HK-2 (cell line): ENCODE results near the gene USP16.
"Not testable (repeated sequence)": the region's sequence is repeated elsewhere in the genome, so short reads cannot be mapped to it uniquely, and the experiment has no call there.

ENCODE experiments used
- DNase-seq: peaks from one replicate; pipeline ENCODE4 v3.0.0-alpha.2; 2018; ENCODE audit not compliant: unreplicated experiment

Gene USP16

DNA sequence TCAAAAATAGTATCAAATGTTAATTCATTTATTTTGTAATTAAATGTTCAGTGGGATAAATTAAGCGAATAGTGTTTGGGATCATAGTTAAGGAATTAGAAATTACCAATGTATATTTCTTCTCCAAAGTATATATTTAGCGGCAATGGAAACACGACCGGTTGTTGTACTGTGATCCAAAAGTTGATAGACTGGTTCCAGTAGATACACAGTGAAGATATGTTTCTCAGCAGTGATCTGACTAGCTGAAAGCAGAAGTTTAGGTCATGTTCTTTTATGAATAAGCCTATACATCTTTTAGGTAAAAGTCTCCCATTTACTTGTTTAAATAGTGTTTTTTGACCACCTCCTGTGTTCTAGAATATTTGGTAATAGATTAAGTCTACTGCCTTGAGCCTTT is 8.8 kb downstream of the USP16 start:
- DNase-seq: no peak

DNA sequence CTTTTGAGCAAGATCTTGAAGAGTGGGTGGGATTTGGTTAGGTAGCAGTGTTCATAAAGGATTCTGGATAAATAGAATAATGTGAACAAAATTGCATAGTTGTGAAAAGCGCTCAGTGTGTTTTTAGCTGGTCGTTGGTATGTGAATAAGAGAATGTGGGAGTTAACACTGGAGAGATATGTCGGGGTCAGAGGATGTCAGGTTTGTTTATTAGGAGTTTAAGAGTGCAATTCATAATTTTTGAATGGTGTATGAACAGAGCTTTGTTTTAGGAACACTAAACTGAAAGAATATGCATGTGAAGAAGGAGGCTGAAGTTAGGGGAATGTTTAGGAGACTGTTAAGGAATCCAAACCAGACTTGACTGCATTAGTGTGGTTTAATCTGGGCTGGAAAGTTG is 9.4 kb downstream of the USP16 start:
- DNase-seq: no peak

DNA sequence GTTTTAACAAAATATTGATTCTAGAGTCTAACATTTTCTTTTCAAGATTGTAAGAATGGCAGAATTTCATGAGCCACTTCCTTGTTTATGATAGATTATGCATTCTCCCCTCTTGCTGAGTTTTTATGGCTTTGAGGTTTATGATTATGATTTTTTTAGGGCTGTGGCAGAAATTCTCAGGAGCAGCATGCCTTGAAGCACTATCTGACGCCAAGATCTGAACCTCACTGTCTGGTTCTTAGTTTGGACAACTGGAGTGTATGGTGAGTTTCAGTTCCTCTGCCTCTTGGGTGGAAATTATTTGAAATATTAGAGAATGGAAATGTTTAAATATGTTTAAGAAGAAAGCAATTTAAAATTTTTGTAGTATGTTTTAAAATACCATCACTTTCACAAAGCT is 10.2 kb downstream of the USP16 start:
- DNase-seq: no peak

DNA sequence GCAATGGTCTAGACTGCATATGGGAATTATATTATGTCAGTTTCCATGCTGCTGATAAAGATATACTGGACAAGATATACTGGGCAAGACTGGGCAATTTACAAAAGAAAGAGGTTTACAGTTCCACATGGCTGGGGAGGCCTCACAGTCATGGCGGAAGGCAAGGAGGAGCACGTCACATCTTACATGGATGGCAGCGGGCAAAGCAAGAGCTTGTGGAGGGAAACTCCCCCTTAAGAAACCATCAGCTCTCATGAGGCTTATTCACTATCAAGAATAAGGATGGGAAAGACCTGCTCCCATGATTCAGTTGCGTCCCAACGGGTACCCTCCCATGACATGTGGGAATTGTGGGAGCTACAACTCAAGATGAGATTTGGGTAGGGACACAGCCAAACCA is 27.8 kb downstream of the USP16 start:
- DNase-seq: no peak

DNA sequence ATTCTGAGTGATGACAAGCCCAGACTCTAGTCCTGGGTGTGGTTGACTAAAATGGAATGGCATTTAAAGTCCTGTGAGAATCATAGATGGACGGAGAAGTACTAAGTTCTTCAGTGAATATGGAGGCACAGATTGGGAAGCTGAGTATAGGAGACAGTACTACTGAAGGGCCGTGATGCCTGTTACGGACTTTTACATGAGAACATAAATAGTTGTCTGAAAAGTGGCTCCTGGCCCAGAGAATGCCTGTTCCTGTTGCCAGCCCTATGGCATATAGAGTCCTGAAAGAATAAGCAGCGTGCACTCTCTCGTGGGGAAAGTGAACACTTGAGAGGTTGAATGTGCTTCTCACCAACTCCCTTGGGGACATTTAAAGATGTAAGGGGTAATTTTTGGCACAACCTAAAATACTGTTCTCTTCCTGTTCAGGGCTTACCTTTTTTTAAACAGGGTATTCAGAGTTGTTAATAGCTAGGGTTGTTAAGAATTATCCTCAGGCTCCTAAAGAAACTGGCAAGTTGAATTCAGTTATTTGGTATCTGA is 28.6 kb downstream of the USP16 start:
- no peak for DNase-seq

DNA sequence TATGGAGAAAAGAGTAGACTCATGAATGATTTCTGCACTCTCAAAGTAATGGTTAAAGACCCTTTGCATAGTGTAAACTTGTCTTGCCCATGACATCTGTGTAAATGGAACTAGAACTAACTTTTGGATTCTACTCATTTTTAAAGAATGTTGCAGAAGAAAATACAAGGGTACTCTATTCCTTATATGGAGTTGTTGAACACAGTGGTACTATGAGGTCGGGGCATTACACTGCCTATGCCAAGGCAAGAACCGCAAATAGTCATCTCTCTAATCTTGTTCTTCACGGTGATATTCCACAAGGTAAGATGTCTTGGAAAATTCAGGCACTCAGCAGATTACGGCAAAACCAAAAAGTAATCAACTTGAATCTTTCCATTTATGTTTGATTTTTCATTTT is 29.2 kb downstream of the USP16 start:
- DNase-seq: no peak

DNA sequence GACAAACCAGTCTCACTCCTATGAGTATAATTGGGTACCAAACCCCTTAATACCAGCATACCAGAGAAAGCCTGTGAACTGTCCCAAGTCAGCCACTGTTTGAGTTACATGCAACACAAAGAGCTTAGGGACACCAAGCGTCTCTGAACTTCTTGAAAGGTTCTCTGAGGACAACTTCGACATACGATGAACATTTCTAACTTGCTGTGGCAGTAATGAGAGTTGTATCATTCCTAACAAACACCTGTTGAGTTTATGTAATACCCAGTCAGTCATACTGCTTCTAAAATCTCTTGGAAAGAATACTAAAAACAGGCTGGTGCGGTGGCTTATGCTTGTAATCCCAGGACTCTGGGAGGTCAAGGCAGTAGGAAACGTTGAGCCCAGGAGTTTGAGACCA is 30.6 kb downstream of the USP16 start:
- DNase-seq: no peak

DNA sequence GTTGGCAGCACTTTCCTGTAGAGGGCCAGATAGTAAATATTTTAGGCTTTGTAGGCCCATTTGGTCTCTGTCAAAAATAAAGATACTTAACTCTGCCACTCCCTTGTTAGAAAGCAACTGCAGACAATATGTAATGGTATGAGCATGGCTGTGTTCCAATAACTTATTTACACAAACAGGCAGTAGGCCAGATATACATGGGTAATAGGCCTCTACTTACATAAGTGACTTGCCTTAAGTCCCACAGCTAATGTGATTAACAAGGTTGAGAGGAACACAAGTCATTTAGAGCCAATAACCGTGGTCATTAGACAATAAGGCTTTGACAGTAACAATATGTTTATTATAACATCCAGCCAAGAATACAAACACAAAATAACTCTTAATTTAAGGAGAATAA is 31.5 kb downstream of the USP16 start:
- DNase-seq: no peak

DNA sequence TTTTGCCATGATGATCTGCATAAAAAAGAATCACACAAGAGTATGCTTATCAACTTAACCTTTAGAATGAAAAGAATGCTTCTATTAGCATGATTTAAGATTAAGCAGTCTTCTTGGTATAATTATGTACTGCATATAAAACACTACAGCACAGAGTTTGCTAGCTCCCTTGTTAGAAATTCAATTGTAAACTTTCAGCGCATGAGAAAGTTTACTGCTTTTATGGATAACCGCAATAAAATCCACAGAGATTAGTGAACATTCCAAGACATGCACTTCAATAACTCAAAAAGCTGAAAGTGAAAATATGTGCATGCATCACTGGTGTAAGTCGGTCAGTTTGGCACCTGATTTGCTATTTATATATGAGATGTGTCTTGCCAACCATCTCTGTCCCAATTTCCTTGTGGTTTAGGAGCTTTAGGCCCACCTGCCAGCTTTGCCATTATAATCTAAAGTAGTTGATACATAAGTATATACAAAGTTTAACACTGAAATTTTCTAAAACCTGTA is 32.1 kb downstream of the USP16 start:
- DNase-seq: no peak

DNA sequence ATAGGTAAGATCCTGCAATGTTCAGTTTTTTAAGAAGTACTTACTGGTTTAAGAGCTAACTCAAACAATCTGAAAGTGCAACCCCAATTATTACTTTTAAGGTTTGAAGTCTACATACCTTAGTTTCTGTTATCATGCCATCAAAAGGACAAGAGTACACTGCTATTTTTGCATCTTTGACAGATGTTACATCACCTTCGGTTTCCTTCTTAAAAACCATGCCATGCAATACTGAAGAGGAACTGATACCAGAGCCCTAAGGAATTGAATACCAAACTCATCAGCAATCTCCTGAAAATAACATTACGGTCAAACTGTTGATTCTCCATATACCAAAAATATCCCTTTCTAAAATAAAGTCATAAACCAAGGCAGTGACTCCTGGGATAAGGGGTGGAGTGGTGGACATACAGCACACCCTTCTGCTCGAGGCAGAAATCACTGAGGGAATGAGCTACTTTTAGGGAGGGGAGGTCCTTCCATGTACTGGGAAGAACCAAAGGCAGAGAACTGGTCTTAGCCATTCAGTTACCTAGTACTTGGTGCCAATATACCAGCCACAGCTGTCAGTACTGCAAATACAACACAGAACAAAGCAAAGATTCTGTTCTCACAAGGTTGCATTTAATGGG is 40.5 kb downstream of the USP16 start:
- no peak for DNase-seq

DNA sequence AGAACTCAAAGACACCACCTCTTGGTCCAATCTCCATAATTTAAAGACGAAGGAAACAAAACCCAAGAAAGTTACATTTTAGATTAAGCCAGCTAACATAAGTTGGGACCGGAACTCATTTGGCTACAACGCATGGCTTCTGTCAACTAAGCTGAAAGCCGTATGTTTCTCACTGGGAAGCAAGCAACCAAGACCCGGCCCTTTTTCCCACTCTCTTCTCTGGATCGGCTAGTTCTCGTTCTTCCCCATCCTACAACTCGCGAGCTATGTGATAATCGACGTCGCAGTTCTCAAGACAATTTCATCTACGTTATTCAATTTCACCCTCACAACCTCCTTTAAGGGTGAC is 48.4 kb downstream of the USP16 start:
- DNase-seq: no peak

DNA sequence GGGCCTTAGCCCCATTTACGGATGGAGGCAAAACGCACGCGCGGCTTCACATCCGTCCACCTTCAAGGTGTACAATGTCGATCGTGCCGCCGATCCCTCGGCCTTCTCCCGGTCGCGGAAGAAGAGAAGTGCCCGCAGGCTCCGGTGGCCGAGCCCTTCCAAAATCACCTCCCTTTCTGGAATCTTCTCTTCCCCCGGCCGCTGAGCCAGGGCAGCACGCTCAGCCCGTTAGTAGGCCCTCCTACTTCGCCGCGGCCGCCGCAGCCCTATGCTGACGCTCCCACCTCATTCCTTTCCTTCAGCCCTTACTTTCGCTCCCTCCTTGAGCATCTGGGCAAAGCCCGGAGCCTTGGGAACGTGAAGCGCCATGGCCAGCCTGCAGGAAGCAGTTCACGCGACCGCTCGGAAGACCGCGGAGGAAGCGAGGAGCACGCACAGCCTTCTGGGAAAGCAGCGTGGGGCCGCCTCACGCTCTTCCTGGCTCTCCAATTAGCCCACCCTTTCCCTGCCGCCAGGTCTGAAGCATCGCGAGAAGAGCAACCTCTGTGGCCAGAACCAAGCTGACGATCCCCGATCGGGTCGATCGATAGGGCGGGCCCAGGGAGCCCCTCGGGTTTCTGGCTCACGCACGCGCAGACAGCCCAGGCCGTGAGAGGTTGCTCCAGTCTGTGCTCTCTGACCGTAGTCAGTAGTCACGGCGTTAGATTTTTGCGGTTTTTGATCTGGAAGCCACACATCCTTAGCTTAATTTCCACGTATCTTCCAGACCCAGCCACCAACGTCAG is 48.9 kb downstream of the USP16 start, which contains the start of gene CCT8:
Gene CCT8 (minus strand): TSS at position 427 of the 785 bp plus-strand sequence. CDS start 58 bp downstream, at position 369.
- DNase-seq: peak; percentile 94

DNA sequence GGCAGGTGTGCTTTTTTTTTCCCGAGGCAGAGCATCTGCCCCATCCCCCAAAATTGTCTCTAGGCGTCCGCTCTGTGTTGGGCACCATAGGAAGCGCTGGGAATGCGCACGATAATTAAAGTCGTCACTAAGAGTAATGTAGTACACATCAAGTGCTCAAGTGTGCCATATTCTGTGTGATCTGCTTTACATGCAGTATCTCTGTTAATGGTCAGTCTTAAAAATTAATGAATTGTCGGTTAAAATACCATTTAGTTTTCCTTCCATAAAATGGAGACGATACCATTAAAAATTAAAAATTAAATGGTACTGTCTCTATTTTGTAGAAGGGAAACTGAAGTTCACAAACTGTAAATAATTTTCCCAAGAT is 49.5 kb downstream of the USP16 start:
- DNase-seq: no peak

DNA sequence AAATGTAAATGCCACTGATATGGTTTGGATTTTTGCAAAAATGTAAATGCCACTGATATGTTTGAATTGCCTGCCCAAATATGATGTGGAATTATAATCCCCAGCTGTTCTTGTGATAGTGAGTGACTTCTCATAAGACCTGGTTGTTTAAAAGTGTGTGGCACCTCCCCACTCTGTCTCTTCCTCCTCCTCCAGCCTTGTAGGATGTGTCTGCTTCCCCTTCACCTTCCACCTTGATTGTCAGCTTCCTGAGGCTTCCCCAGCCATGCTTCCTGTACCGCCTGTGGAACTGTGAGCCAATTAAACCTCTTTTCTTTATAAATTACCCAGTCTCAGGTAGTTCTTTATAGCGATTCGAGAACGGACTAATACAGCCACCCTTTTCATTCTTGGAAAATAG is 50.3 kb downstream of the USP16 start:
- DNase-seq: no peak

DNA sequence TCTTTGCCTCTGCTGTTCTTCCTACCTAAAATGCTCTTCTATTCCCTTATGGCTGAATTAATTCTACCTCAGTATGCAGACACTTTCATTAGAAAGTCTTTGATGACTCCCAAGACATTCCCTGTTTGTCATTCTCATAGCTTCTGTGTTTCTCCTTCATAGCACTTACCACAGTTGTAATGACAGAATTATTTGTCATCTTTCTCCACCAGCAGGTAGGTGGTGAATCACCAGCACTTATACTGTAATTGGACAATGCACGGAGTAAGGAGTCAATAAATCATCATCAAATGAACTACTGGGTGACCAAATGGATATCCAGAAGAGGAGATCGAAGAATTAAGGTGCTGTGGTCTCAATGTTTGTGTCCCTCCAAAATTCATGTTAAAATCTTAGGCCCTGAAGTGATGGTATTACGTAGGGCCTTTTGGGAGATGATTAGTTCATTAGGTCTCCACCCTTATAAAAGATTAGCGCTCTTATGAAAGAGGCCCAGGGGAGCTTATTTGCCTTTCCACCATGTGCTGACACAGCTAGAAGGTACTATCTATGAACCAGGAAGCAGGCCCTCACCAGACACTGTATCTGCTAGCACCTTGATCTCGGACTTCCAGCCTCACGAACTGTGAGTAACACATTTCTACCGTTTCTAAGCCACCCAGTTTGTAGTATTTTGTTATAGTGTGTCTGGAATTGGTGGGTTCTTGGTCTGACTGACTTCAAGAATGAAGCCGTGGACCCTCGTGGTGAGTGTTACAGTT is 51.4 kb downstream of the USP16 start:
- no peak for DNase-seq

DNA sequence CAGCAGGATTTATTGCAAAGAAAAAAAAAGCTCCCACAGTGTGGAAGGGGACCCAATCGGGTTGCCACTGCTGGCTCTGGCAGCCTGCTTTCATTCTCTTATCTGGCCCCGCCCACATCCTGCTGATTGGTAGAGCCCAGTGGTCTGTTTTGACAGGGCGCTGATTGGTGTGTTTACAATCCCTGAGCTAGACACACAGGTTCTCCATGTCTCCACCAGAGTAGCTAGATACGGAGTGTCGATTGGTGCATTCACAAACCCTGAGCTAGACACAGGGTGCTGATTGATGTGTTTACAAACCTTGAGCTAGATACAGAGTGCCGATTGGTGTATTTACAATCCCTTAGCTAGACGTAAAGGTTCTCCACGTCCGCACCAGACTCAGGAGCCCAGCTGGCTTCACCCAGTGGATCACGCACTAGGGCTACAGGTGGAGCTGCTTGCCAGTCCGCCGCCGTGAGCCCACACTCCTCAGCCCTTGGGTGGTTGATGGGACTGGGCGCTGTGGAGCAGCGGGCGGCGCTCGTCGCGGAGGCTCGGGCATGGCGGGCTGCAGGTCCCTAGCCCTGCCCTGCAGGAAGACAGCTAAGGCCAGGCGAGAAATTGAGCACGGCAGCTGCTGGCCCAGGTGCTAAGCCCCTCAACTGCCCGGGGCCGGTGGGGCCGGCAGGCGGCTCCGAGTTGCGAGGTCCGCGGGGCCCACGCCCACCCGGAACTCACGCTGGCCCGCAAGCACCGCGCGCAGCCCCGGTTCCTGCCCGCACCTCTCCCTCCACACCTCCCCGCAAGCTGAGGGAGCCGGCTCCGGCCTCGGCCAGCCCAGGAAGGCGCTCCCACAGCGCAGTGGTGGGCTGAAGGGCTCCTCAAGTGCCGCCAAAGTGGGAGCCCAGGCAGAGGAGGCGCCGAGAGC is 52.5 kb downstream of the USP16 start:
- DNase-seq: not testable (repeated sequence)

DNA sequence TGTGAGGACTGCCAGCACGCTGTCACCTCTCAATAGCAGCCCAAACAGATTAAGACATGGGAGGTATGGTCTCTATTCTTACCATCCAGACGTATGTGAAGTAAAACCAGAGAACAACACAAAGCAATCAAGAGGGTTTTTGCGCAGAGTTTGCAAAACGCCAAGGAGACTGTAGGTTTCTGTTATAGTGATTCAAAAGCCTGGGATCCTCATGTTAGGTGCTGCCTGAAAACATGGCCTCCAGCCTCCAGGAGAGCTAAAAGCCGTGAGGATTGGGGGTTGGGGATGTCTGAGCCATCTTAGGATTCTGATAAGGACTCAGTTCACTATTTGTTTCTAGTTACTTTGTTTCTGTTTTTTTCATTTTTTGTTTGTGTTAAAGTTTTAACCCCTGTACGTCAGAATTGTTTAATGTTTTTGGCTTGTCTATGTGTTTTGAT is 53.2 kb downstream of the USP16 start:
- no peak for DNase-seq

DNA sequence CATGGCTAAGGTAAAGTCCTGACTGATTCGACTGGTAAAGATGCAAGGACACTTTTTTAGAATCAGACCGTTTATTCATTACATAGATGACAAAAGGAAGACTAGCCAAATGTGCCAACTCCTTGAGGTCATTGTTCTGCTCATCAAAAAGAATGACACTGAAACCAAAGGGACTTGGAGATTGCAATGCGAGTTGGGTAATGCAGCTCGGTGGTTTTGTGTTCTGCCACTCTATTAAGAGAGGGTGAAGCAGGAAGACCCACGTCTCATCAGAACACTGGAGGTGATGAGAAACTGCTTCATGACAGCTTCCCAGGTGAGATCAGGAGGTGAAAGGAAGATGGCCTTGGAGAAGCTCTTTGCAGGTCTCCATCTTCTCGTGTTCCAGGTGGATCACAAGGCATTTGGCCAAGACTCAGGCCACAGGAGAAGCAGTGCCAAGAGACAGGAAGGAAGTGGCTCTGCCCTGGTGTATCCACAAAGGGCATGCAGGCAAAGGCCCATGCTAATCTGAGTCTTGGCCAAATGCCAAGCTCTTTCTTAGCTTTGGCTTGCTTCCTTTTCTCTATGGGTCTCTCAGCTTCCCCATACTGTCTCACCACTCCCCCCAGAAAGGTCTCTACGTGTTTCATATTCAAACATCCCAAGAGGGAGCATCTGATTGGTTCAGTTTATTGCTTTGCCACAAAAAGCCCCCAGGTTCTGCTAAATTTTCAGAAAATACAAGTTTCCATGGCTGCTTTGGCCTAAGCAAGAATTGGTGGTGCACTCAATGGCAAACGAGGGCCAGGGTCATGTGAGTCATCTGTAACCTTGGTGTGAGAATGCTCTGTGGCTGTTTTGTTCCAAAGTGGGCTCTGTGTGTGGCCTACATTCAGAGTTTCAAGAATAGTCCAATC is 54.6 kb downstream of the USP16 start:
- DNase-seq: no peak

DNA sequence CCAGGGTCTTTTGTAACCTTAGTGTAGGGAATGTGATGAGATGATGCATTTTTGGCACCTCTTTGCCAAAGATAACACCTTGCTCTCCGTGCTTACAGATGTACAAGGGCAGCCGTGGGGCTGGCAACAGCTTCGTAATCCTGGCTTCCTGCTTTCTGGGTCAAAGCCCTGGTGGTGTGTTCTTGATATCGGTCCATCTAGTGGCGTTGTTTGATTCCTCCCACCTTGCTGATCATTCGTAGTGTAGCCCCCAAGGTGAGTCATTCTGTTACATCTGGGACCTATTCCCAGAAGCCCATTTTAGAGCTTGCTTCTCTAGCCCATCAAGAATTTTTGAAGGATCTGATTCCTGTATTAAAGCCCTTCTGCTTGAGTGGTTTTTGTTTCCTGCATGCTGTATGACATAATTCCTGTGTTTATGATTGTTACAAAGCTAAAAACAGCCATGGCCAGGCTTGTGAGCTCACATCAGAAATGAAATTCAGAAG is 56.0 kb downstream of the USP16 start:
- DNase-seq: no peak
